Neural cell (in vitro differentiated cells): Measurements from ENCODE around the gene MFRP.

Experiments
- CTCF ChIP-seq: fragments of 450-650 bp; IDR thresholded peaks from 2 replicates; pipeline ENCODE4 v1.5.1; 2014; ENCODE audit warnings: antibody characterized with exemption, mild to moderate bottlenecking, moderate library complexity; ENCODE audit not compliant: poor library complexity, severe bottlenecking
- EP300 ChIP-seq: fragments of 450-650 bp; conservative IDR thresholded peaks from 2 replicates; pipeline ENCODE4 v1.6.1; 2014; ENCODE audit warnings: antibody characterized with exemption, mild to moderate bottlenecking, moderate library complexity; ENCODE audit not compliant: poor library complexity, severe bottlenecking
- EZH2 ChIP-seq: fragments of 200-600, 300-800 bp; shearing (Covaris generic), sonication (generic); IDR thresholded peaks from 2 replicates; pipeline ENCODE4 v1.6.1; 2014; ENCODE audit warnings: antibody characterized with exemption, low read length, borderline replicate concordance, mild to moderate bottlenecking; ENCODE audit not compliant: insufficient read depth, poor library complexity, severe bottlenecking
- POLR2AphosphoS5 ChIP-seq: IDR thresholded peaks from 2 replicates; pipeline ENCODE4 v1.6.1; 2012
- RAD21 ChIP-seq: fragments of 450-650 bp; conservative IDR thresholded peaks from 2 replicates; pipeline ENCODE4 v1.6.1; 2014; ENCODE audit warnings: antibody characterized with exemption, mild to moderate bottlenecking, moderate library complexity
- SMC3 ChIP-seq: fragments of 450-650 bp; conservative IDR thresholded peaks from 2 replicates; pipeline ENCODE4 v1.6.1; 2014; ENCODE audit warnings: antibody characterized with exemption, mild to moderate bottlenecking, moderate library complexity; ENCODE audit not compliant: poor library complexity

- TF ChIP-seq CTCF = no peak
- no peak for TF ChIP-seq POLR2AphosphoS5
- no peak for TF ChIP-seq EZH2
- TF ChIP-seq SMC3 = no peak
- TF ChIP-seq EP300 = no peak
- TF ChIP-seq RAD21 = no peak
Observed at GRCh38 chr11:119374632-119375336, 28.3 kb upstream of the MFRP start.
